ENCODE data around the gene FOXJ3. TPM values are rescaled to one million over a fixed set of nuclear protein-coding genes. Genes with fewer than 3 reads are reported as not detected.

FOXJ3 gene
- total and polyA plus RNA-seq, 2 of the 4 experiments (the other 2 are of a cell fraction), result 16.7 to 30.5 TPM

DNA sequence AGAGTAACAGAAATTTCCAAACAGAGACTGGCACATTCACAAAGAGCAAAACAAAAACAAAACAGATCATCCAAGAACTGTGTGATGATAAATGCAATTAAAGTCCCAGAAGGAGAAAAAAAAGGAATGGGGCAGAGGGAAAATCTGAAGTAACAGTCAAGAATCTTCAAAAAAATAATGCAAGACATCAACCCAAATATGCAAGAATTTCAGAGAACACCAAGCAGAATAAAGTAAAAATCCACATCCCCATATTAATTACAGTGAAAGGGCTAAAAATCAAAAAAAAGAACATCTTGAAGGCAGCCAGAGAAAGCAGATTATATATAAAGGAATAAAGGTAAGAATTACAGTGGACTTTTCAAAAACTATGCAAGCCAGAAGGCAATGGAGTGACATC is 67.1 kb downstream of the FOXJ3 start:
- Histone ChIP-seq H3K23ac (ENCODE audit: low read depth, low read length) (no peak overlapping the region), H4K5ac (ENCODE audit: low read depth, low read length) (no peak overlapping the region), H2AK5ac (ENCODE audit: low read depth, low read length) (no peak overlapping the region), H2BK5ac (ENCODE audit: low read depth, low read length, poor library complexity, severe bottlenecking) (no peak overlapping the region), H3K56ac (ENCODE audit: extremely low read depth, insufficient read depth, low read length) (no peak overlapping the region), H3K9me1 (ENCODE audit: insufficient read depth, low read length) (0 out of 2 replicates have a peak, but pooled peaks cover 3% of the 10 kb centered on the region), H3K4me3 (ENCODE audit: insufficient read depth, low read depth, low read length) (no peak overlapping the region), H3K4ac (ENCODE audit: low read depth, low read length) (no peak overlapping the region), H2BK20ac (ENCODE audit: low read depth, low read length) (no peak overlapping the region), H3K36me3 (ENCODE audit: control insufficient read depth, insufficient read depth, low read length) (no peaks in the 10 kb centered on the region), H4K91ac (ENCODE audit: insufficient read depth, low read depth, low read length) (no peak overlapping the region), H3K4me2 (ENCODE audit: low read depth, low read length) (no peak overlapping the region), H3K27ac (ENCODE audit: insufficient read depth, low read length) (no peak overlapping the region), H2AFZ (replicated peaks; ENCODE audit: low read length, poor library complexity) (no peak overlapping the region), H4K20me1 (ENCODE audit: insufficient read depth, low read length) (peaks cover 19% of the 10 kb centered on the region; the same call in 1 of the 2 replicates), H4K8ac (ENCODE audit: low read depth in 2 of 2, low read length in 2 of 2) (no peak overlapping the region), H3K4me1 (ENCODE audit: control insufficient read depth, insufficient read depth, low read length) (peaks cover 4% of the 10 kb centered on the region; the same call in 1 of the 2 replicates), H2BK120ac (ENCODE audit: low read depth, low read length) (no peak overlapping the region), H3K14ac (replicated peaks; ENCODE audit: low read depth, low read length) (no peak overlapping the region), H2BK15ac (ENCODE audit: low read depth, low read length) (no peak overlapping the region), H3K9me3 (ENCODE audit: control insufficient read depth, insufficient read depth, low read length) (no peaks in the 10 kb centered on the region), H3K27me3 (ENCODE audit: control insufficient read depth, insufficient read depth, low read length) (no peaks in the 10 kb centered on the region), H2AK9ac (replicated peaks; ENCODE audit: low read depth, low read length, poor library complexity) (no peak overlapping the region), H3K79me1 (ENCODE audit: low read depth in 1 of 2, low read length in 2 of 2) (peaks cover 25 to 53% of the 10 kb centered on the region in 2 experiments), H3K9ac (ENCODE audit: low read depth, low read length) (no peak overlapping the region), H3K18ac (ENCODE audit: low read depth, low read length) (no peak overlapping the region)
- POLR2A ChIA-PET (ENCODE audit: unreplicated experiment), result no interaction called here
- CTCF ChIA-PET, result no interaction called here
- DNase-seq (no peak), ATAC-seq (ENCODE audit: low read depth) (no peak)
- in situ Hi-C loops (cut with MboI; ENCODE audit: low sequenced_read_pairs) (no loop called here), dilution Hi-C loops (cut with HindIII; ENCODE audit: low sequenced_read_pairs, unreplicated experiment) (no loop called here), intact Hi-C loops (cut with micrococcal nuclease) (no loop called here)
- no peak for TF ChIP-seq NFE2L2 (IDR thresholded peaks at IDR 0.05; ENCODE audit: low read depth, low read length)
- no peak for TF ChIP-seq RAD21 (IDR thresholded peaks at IDR 0.05; ENCODE audit: low read length)
- TF ChIP-seq, protein P1, sequence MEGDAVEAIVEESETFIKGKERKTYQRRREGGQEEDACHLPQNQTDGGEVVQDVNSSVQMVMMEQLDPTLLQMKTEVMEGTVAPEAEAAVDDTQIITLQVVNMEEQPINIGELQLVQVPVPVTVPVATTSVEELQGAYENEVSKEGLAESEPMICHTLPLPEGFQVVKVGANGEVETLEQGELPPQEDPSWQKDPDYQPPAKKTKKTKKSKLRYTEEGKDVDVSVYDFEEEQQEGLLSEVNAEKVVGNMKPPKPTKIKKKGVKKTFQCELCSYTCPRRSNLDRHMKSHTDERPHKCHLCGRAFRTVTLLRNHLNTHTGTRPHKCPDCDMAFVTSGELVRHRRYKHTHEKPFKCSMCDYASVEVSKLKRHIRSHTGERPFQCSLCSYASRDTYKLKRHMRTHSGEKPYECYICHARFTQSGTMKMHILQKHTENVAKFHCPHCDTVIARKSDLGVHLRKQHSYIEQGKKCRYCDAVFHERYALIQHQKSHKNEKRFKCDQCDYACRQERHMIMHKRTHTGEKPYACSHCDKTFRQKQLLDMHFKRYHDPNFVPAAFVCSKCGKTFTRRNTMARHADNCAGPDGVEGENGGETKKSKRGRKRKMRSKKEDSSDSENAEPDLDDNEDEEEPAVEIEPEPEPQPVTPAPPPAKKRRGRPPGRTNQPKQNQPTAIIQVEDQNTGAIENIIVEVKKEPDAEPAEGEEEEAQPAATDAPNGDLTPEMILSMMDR (conservative IDR thresholded peaks at IDR 0.05; ENCODE audit: low read depth, low read length), result no peak
- TF ChIP-seq FOS (IDR thresholded peaks at IDR 0.05; ENCODE audit: low read depth, low read length), result no peak
- no peak for TF ChIP-seq CEBPB (IDR thresholded peaks at IDR 0.05; ENCODE audit: low read depth, low read length)
- BruUV-seq (replicated peaks), result no TSS peak

Measured in IMR-90 (cell line).